Stimulated activated CD8-positive, alpha-beta memory T cell treated with anti-CD3 and anti-CD28 coated beads, Interleukin-4, amount 100 ng/mL, for 1 hour (primary cell): ENCODE data around the gene KCTD13.
A peak's percentile ranks its signal among the peaks of the same experiment; 100 is the strongest.
"Not testable (repeated sequence)": the region's sequence is repeated elsewhere in the genome, so short reads cannot be mapped to it uniquely, and the experiment has no call there.

ENCODE experiments used
- DNase-seq, 2 donors: peaks; one replicate each; pipeline ENCODE4 v3.0.0-alpha.2; 2020; ENCODE audit warnings: low read depth in 2 of 2, low spot score in 1 of 2

KCTD13 gene, protein sequence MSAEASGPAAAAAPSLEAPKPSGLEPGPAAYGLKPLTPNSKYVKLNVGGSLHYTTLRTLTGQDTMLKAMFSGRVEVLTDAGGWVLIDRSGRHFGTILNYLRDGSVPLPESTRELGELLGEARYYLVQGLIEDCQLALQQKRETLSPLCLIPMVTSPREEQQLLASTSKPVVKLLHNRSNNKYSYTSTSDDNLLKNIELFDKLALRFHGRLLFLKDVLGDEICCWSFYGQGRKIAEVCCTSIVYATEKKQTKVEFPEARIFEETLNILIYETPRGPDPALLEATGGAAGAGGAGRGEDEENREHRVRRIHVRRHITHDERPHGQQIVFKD

DNA sequence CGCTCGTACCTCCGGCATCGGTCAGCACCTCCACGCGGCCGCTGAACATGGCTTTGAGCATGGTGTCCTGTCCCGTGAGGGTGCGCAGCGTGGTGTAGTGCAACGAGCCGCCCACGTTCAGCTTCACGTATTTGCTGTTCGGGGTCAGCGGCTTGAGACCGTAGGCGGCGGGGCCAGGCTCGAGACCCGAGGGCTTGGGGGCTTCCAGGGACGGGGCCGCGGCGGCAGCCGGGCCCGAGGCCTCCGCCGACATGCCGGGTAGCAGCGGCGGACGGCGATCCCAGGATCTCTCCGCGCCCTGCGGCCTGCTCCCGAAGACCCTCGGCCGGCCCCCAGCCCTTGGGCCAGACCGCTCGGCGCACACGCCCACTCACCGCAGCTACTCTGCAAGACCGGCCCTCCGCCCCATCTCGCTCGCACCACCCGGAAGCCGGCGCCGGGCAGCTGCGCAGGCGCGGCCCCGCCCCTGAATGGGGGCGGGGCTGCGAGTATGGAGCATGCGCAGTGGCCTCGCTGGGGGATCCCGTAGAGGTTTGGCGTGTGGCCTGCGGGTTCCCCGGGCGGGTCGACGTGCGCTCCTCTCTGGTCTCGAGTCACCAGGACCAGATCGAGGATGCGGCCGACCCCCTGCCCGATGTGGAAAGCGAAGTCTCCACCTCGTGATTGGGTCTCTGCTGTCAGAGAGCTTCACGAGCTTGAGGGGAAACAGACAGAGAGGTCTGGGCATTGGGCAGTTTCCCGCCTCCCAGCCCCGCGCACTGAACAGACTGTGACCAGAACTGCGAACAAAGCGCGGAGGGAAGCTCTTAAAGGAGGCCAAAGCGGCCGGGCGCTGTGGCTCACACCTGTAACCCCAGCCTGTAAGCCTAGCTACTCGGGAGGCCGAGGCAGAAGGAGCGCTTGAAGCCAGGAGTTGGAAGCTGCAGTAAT, at the start of gene KCTD13:
TSS of gene KCTD13 (minus strand) at position 446 of the 930 bp plus-strand sequence. CDS start at position 253, 193 bp downstream.
- peak; percentile 75 to 83 for DNase-seq

DNA sequence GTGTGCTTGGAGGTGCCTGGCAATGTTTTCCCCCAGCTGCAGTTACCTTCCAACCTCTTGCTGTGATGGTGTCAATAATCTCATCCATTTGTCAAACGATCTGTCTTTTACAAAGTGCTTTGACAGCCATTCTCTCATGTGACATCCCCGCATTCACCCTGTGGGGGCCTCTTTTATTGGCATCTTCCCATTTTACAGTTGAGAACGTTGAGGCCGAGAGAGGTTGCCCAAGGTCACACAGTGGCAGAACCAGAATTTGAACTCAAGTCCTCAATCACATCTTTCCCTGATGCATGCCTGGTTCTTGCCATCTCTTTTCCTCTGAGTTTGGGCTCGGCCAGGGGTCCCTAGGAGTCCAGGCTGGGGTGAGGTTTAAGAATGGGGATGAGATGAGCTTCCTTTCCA, 49.1 kb upstream of the KCTD13 start:
- DNase-seq: no peak

DNA sequence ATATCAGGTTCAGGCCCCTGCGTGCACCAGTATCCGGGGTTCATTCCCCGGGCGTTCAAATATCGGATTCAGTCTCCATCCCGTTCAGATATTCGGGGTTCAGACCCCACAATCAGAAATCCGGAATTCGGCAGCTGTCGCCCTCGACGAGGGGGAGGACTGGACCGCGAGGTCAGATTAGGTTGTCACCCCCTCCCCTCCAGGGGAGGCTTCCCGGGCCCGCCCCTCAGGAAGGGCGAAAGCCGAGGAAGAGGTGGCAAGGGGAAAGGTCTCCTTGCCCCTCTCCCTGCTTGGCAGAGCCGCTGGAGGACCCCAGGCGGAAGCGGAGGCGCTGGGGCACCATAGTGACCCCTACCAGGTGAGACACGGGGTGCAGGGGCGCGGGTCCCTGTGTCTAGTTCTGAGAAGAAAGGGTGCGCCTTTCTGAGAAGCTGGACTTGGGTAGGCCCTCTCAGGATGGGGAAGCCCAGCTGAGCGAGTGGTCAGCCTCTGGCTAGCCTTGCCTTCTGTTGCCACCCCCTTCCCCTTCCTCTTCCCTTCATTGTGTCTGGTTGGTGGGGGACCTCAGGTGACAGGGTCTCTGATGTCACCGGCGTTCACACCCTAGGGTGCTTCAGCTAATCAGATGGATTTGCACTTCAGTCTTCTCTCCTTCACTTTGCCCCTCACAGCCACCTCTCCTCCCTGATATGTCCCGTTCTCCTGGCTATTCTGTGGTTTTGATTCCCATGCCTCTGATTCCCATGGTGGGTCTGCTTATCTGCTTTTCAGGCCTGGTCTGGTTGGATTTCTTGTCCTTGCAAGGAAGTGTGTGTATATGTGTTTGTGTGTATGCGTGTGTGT, 48.5 kb upstream of the KCTD13 start:
- DNase-seq: no peak

DNA sequence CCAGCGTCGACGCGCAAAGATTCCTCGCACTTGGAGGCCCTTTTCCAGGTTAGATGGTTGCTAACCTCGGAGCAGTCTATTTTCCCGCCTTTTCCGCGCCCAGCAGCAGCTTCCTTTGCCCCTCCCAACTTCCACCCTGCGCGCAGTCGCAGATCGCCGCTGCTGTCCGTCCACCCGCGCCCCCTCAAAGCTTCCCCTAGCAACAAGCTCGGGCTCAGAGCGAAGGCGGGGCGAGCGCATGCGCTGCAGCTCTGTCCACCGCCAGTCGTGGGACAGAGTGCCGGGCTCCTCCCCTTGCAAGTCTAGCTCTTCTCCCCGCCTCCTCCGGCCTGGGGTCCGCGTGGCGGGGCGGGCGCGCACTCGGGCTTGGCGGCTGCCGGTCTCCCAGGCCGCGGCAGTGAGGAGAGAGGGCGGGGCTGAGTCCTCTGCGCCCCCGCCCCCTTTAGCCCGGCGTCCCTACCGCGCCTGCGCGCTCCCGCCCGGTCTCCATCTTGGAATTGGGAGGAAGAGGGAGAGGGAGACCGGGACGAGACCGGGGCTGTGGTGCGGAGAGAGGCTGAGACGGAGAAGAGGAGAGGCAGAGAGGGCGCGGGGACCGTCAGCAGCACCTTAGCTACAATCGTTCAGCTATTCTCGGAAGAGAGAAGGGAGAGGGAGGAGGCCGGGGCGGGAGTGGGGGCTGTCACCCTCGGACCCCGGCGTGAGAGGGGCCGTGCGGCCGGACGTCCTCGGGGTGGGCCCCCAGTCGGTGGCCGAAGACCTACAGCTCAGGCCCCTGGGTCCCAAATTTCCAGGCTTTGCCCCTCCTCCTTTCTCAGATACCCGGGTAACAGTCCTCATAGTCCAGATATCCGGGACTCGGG, 47.6 kb upstream of the KCTD13 start, which contains the start of gene TAOK2:
TSS of gene TAOK2 (plus strand) at position 485 of the 863 bp plus-strand sequence. CDS start 3,905 bp downstream, outside the sequence.
- DNase-seq: peak; percentile 79 to 82

DNA sequence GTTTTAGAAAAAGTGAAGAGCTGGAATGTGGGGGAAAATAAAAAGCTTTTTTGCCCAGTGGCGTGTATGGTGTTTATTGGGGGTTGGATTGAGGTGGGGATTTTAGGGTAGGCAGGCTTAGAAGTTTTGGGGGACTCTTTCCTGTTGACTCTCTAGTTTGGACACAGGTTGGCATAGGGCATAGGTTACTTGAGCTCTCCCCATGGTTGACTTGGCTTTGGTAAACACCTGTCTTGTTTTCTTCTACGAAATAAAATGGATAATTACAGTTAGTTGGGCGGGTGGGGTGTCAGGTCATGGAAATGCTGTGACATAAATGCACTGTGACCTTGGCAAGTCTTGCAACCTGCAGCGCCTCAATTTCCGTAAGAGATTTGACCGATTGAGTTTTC, 47.0 kb upstream of the KCTD13 start:
- no peak for DNase-seq

DNA sequence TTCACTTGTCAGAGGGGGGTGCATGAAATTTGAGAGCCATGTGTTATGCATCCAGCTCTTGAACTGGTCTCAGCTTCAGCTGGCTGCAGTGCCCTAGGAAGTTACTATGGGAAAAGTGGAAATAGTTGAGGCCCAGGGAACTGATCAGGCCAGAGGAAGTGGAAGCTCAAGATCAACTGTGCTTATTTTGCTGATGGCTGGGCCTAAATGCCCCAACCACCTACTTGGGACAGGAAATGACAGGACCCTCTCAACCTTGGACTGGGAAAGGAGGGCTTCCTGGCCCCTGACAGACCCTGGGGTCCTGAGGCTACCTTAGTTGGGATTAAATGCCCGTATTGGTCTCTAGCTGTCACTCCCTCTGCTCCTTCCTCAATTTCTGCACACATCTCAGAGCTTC, 46.5 kb upstream of the KCTD13 start:
- no peak for DNase-seq

DNA sequence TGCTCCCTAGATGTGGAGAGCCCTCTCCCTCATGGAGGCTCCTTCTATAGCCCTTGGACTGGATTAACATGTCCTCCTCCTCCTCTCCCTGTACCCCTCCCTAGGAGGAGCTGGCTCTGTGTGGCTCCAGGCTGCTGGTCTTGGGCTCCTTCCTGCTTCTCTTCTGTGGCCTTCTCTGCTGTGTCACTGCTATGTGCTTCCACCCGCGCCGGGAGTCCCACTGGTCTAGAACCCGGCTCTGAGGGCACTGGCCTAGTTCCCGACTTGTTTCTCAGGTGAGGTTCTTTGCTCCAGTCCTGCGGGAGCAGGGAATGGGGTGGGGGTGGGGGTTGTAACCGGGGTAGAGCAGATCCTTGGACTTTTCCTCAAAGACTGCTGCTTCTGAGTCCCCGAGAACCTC, 45.3 kb upstream of the KCTD13 start:
- DNase-seq: no peak

DNA sequence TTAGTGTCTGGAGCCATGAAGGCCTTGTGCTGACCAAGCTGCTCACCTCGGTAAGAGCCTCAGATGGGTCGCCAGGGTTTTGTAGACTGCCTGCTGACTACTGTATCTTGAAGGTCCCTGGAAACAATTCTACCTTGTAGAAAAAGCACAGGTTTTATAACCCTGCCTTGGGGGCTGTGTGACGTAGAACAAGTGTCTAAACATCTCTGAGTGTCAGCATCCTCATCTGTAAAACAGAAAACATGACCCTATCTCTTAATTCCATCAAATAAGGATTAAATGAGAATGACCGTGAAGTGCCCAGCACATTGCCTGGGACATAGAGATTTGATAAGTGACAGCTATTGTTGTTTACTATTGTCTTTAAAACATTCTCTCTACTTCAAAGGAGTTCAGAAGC, 42.2 kb upstream of the KCTD13 start:
- DNase-seq: no peak

DNA sequence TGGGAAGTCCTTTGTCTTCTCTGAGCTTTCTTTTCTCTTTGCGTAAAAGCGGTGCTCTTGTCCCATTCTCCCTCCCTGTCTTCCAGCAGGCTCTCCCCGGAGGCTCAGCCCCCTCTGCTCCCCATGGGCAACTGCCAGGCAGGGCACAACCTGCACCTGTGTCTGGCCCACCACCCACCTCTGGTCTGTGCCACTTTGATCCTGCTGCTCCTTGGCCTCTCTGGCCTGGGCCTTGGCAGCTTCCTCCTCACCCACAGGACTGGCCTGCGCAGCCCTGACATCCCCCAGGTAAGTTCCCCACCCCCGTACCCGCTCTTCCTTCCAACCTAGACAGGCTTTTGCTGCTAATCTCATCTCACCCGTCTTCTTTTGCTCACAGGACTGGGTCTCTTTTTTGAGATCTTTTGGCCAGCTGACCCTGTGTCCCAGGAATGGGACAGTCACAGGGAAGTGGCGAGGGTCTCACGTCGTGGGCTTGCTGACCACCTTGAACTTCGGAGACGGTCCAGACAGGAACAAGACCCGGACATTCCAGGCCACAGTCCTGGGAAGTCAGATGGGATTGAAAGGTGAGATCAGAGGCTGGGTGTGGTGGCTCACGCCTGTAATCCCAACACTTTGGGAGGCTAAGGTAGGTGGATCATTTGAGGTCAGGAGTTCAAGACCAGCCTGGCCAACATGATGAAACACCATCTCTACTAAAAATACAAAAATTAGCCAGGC, 37.2 kb upstream of the KCTD13 start:
- DNase-seq: no peak

DNA sequence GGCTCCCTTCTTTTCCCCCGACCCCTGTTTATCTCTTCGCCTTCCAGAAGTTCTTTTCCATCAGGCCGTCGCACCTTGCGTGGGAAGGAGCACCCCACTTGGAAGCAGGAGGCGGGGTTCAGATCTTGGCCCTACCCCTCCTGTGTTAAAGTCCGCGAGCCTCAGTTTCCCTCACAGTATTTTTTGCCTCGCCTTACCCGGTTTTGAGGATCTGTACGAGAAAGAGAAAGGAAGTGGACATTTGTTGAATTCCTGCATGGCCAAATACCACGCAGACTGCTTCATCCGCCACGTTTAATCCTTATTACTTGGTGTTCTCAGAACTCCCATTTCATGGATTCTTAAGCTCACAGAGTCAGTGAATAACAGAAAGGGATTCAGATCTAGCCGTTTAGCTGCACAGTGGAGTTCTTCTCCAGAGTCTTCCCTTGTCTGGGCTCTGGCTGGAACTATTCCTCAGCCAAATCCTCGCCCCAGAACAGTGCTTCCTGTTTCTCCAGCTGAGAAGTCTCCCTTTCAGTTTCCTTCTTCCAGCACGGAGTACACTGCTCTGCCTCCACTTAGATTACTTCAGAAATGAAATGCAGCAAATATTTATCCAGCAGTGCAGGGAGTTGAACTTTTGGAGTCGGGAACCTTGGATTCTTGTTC, 36.4 kb upstream of the KCTD13 start:
- no peak for DNase-seq

DNA sequence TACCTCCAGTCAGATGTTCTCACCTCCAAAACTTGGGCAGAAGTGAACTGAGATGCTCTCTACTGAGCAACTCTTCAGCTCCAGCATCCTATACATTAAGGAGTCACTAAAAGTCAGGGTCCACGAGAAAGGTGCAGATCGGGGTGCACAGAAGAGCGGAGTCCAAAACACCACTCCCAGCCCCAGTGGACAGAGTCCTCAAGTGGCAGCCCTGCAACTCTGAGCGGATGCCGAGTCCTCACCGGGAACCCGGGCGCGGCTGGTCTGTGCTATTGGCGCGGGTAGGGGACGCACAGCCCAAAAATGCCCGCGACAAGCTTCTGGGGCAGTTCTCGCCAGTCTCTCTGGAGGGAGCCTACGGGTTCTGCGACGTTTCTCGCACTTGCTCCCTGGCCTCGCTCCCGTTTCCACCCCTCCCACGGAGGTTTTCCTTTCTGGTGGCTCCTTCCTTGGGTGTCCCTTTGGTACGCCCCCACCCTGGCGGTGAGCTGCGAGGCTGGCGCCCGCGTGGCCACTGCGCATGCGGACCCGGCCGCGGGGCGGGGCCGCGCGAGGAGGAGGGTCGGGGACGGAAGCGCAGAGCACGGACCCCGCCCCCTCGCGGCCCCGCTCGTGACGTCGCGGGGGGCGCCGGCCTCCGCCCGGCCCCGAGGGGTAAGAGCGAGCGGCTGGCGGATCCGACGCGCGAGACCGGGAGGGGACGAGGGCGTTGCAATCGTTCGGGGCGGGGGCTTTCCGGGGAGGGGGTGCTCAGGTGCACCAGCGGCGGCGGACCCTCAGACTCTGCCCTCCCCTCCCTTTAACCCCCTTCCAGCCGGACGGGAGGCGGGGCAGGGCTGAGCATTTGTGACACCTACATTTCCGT, 35.7 kb upstream of the KCTD13 start, which contains the start of gene TMEM219:
TSS of gene TMEM219 (plus strand) at position 601 of the 865 bp plus-strand sequence. CDS start 1,065 bp downstream, outside the sequence.
- peak; percentile 82 to 87 for DNase-seq

DNA sequence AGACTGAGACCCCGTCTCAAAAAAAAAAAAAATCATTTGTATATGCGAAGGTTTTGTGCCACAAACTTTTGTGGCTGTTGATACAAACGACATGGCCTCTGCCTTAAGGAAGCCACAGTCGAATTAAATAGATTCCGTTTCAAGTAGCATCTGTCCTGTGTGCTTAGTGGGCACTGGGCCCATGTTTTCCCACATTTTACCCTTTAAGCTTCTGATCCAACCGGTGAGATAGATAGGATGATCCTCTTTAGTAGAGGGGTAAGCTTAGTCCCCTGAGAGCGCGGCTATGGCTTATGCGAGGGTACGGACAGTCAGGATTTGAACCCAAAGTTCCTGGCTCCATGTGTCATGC, 35.1 kb upstream of the KCTD13 start:
- no peak for DNase-seq

DNA sequence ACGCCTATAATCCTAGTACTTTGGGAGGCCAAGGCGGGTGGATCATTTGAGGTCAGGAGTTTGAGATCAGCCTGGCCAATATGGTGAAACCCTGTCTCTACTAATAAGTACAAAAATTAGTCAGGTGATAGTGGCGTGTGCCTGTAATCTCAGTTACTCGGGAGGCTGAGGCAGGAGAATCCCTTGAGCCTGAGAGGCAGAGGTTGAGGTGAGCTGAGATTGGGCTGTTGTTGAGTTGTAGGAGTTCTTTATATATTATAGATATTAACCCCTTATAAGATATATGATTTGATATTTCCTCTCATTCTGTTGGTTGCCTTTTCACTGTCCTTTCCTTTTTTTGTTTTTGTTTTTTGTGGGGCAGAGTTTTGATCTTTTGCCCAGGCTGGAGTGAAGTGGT, 33.8 kb upstream of the KCTD13 start:
- not testable (repeated sequence) for DNase-seq

DNA sequence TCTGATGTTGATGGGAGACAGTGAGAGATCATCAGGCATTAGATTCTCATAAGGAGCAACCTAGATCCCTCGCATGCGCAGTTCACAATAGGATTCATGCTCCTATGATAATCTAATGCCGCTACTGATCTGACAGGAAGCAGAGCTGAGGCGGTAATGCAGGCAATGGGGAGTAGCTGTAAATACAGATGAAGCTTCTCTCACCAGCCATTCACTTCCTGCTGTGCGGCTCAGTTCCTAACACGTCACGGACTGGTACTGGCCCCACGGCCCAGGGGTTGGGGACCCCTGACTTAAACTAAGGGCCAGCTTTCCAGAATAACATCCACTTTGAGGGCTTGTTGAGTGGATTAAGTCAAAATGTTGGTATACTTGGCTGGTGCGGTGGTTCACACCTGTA, 33.3 kb upstream of the KCTD13 start:
- no peak for DNase-seq

DNA sequence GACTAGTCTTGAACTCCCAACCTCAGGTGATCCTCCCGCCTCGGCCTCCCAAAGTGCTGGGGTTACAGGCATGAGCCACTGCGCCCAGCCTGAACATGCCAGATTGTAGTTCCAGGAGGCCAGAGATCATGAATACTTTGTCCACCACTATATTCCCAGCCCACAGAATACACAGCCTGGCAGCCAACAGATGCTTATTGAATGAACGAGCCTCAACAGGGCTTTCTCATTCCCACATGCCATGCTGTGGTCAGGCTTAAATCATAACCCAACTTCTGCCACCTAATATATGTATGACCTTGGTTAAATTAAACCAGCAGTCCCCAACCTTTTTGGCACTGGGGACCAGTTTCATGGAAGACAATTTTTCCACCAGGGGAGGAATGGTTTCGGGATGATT, 32.7 kb upstream of the KCTD13 start:
- DNase-seq: no peak

DNA sequence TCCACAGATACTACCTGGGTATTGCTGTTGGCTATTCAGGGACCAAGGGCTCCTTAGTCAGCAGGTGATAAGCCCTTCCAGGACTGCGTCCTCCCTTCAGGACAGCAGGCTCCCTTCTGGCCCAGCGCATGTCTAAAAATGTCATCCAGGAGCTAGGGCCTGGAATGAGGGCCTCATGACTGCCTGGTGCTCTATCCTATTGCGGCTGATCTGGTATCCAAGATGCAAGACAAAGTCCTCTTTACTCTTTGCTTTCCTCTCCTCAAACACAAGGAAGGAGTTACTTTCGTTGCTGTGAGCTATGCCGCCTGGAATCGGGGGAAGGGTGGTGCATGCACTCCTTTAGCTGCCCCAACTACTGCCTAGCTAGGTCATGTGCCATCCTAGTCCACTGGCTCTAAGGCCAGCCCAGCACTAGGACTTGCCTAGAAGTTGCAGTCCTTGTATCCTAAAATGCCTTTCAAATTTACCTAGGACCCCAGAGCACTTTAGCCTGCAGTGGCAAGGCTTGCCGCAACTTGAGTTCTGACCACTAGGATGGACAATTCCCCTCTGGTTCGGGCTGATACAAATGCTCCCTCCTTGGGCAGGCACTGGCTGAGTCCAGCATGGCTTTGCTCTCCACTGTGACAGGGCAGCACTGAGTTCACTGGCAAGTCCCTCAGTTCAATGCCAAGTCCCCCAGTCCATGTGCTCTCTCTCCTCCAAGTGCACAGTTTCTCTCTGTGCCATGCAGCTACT, 25.8 kb upstream of the KCTD13 start:
- DNase-seq: no peak

DNA sequence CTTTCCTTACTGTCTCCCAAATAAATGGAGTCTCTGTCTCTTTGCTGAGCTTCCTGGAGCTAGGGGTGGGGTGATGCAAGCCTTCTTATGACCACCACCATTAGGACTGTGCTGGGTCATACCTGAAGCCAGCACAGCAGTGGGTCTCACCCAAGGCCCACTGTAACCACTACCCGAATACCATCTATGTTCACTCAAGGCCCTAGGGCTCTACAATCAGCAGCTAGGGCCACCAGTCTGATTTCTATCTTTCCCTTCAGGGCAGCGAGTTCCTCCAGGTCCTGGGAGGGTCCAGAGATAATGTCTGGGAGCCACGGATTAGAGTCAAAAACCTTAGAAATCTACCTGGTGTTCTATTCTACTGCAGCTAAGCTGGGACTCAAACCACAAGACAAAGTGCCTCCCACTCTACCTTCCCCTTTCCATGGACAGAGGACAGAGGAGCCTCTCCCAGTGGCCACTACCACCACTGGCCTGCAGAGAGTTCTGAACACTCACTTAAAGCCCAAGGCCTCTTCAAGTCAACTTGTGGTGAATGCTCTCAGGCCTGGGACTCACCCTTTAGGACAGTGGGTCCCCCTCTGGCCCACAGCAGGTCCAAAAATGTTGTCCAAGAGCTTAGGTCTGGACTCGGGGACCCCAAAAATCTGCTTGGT, 24.9 kb upstream of the KCTD13 start:
- DNase-seq: no peak
